GM23338 (cell line): ENCODE measurements around the gene C12orf42.

ENCODE experiments used
- CREB1 ChIP-seq: fragments of 250-450 bp; sonication (Bioruptor Pico); IDR thresholded peaks from 2 replicates; pipeline ENCODE4 v1.5.0; 2020; ENCODE audit warnings: low read depth, mild to moderate bottlenecking, moderate library complexity
- CTCF ChIP-seq, 2 experiments: fragments of 200-600 bp in 1 of 2; sonication (generic) in 1 of 2; conservative IDR thresholded peaks; 2 replicates each; pipeline versions ENCODE4 v1.5.1 to v1.6.1; 2016 to 2017; ENCODE audit warnings: antibody characterized with exemption in 2 of 2, low read depth in 2 of 2, mild to moderate bottlenecking in 2 of 2, moderate library complexity in 1 of 2
- ETS1 ChIP-seq: IDR thresholded peaks from 2 replicates; pipeline ENCODE4 v1.6.1; 2016; ENCODE audit warnings: antibody characterized with exemption
- EZH2 ChIP-seq: fragments of 200-600 bp; sonication (generic); IDR thresholded peaks from one replicate; pipeline ENCODE4 v1.8.0; 2017; ENCODE audit warnings: antibody characterized with exemption, mild to moderate bottlenecking, low read depth; ENCODE audit not compliant: unreplicated experiment
- EZH2phosphoT487 ChIP-seq: fragments of 200-600 bp; sonication (generic); IDR thresholded peaks from one replicate; pipeline ENCODE4 v1.8.1; 2018; ENCODE audit warnings: antibody characterized with exemption; ENCODE audit not compliant: unreplicated experiment
- JUNB ChIP-seq: IDR thresholded peaks from one replicate; pipeline ENCODE4 v1.6.1; 2016; ENCODE audit warnings: antibody characterized with exemption; ENCODE audit not compliant: unreplicated experiment
- NANOG ChIP-seq: IDR thresholded peaks from 2 replicates; pipeline ENCODE4 v1.6.1; 2016; ENCODE audit warnings: antibody characterized with exemption, borderline replicate concordance
- POLR2AphosphoS5 ChIP-seq: IDR thresholded peaks from 2 replicates; pipeline ENCODE4 v1.6.1; 2016; ENCODE audit warnings: antibody characterized with exemption, low read depth
- REST ChIP-seq: IDR thresholded peaks from one replicate; pipeline ENCODE4 v1.6.1; 2018; ENCODE audit warnings: antibody characterized with exemption; ENCODE audit not compliant: unreplicated experiment
- STAT1 ChIP-seq: IDR thresholded peaks from one replicate; pipeline ENCODE4 v1.6.1; 2016; ENCODE audit warnings: antibody characterized with exemption; ENCODE audit not compliant: unreplicated experiment
- ZNF114 ChIP-seq: fragments of 250-450 bp; sonication (Bioruptor Pico); IDR thresholded peaks from 2 replicates; pipeline ENCODE4 v1.5.0; 2020; ENCODE audit warnings: mild to moderate bottlenecking, moderate library complexity
- ZNF331 ChIP-seq: fragments of 250-450 bp; sonication (Bioruptor Pico); IDR thresholded peaks from 2 replicates; pipeline ENCODE4 v1.5.0; 2020; ENCODE audit warnings: low read depth, mild to moderate bottlenecking, moderate library complexity
- ZNF462 ChIP-seq: fragments of 250-450 bp; sonication (Bioruptor Pico); IDR thresholded peaks from 2 replicates; pipeline ENCODE4 v1.5.0; 2020; ENCODE audit warnings: mild to moderate bottlenecking, moderate library complexity

GRCh38 chr12:103529306-103529705 lies 33.5 kb upstream of the C12orf42 start:
- TF ChIP-seq CTCF (conservative IDR thresholded peaks at IDR 0.05; ENCODE audit: low read depth in 2 of 2) (no peak), POLR2AphosphoS5 (no peak), EZH2phosphoT487 (no peak), REST (no peak), EZH2 (no peak), NANOG (no peak), ZNF462 (CRISPR knock-in tag) (no peak), ZNF114 (CRISPR knock-in tag) (no peak), CREB1 (no peak), STAT1 (no peak), ETS1 (no peak), JUNB (no peak), ZNF331 (CRISPR knock-in tag) (no peak)
